ENCODE results near the gene TTLL12.

The TTLL12 gene

GRCh38 chr22:43198936-43199335, 12.0 kb upstream of the TTLL12 start:
- no CpG with 5 or more reads among the region's 9 CpGs for WGBS (ENCODE audit: insufficient coverage, insufficient read length)
- Histone ChIP-seq H3K4me3 (ENCODE audit: low read length) (no peak overlapping the region), H3K36me3 (ENCODE audit: control insufficient read depth, insufficient read depth, low read length) (no peaks in the 10 kb centered on the region)

GRCh38 chr22:43198126-43198525, 11.2 kb upstream of the TTLL12 start:
- no peaks in the 10 kb centered on the region for H3K27me3 ChIP-seq (ENCODE audit: control insufficient read depth, insufficient read depth, low read length)
- H3K36me3 ChIP-seq (ENCODE audit: control insufficient read depth, insufficient read depth, low read length) = no peaks in the 10 kb centered on the region
- no CpG with 5 or more reads among the region's 5 CpGs for WGBS (ENCODE audit: insufficient coverage, insufficient read length)
- peaks cover 4% of the 10 kb centered on the region; the same call in 1 of the 2 replicates for H3K4me1 ChIP-seq (ENCODE audit: control insufficient read depth, insufficient read depth, low read length)
- no peaks in the 10 kb centered on the region for H3K9me3 ChIP-seq (ENCODE audit: control insufficient read depth, insufficient read depth, low read length)
- no peak overlapping the region for H3K4me3 ChIP-seq (ENCODE audit: low read length)
- no peak for DNase-seq (ENCODE audit: low read depth, low spot score)
- no peak overlapping the region for H3K27ac ChIP-seq (ENCODE audit: low read length)

More at GRCh38 chr22:43198936-43199335, 12.0 kb upstream of the TTLL12 start:
- H3K27ac ChIP-seq (ENCODE audit: low read length) = no peak overlapping the region
- peaks cover 7% of the 10 kb centered on the region; the same call in 1 of the 2 replicates for H3K4me1 ChIP-seq (ENCODE audit: control insufficient read depth, insufficient read depth, low read length)
- H3K27me3 ChIP-seq (ENCODE audit: control insufficient read depth, insufficient read depth, low read length) = no peaks in the 10 kb centered on the region
- H3K9me3 ChIP-seq (ENCODE audit: control insufficient read depth, insufficient read depth, low read length) = no peaks in the 10 kb centered on the region
- no peak for DNase-seq (ENCODE audit: low read depth, low spot score)

- Histone ChIP-seq H3K4me1 (ENCODE audit: control insufficient read depth, insufficient read depth, low read length) (0 out of 2 replicates have a peak, but pooled peaks cover 2% of the 10 kb centered on the region), H3K27me3 (ENCODE audit: control insufficient read depth, insufficient read depth, low read length) (no peaks in the 10 kb centered on the region), H3K36me3 (ENCODE audit: control insufficient read depth, insufficient read depth, low read length) (no peaks in the 10 kb centered on the region), H3K4me3 (ENCODE audit: low read length) (no peak overlapping the region), H3K27ac (ENCODE audit: low read length) (no peak overlapping the region), H3K9me3 (ENCODE audit: control insufficient read depth, insufficient read depth, low read length) (no peaks in the 10 kb centered on the region)
- no CpG with 5 or more reads among the region's 22 CpGs for WGBS (ENCODE audit: insufficient coverage, insufficient read length)
- DNase-seq (ENCODE audit: low read depth, low spot score) = no peak
Measured at GRCh38 chr22:43197271-43197941, 10.5 kb upstream of the TTLL12 start.

- Histone ChIP-seq H3K27me3 (ENCODE audit: control insufficient read depth, insufficient read depth, low read length) (no peaks in the 10 kb centered on the region), H3K36me3 (ENCODE audit: control insufficient read depth, insufficient read depth, low read length) (no peaks in the 10 kb centered on the region), H3K9me3 (ENCODE audit: control insufficient read depth, insufficient read depth, low read length) (no peaks in the 10 kb centered on the region), H3K4me3 (ENCODE audit: low read length) (no peak overlapping the region), H3K4me1 (ENCODE audit: control insufficient read depth, insufficient read depth, low read length) (no peaks in the 10 kb centered on the region), H3K27ac (ENCODE audit: low read length) (no peak overlapping the region)
- no peak for DNase-seq (ENCODE audit: low read depth, low spot score)
Measured at GRCh38 chr22:43191831-43192230, 4.9 kb upstream of the TTLL12 start.

- Histone ChIP-seq H3K4me1 (ENCODE audit: control insufficient read depth, insufficient read depth, low read length) (peaks cover 4% of the 10 kb centered on the region), H3K4me3 (ENCODE audit: low read length) (no peak overlapping the region), H3K36me3 (ENCODE audit: control insufficient read depth, insufficient read depth, low read length) (no peaks in the 10 kb centered on the region), H3K27me3 (ENCODE audit: control insufficient read depth, insufficient read depth, low read length) (no peaks in the 10 kb centered on the region), H3K9me3 (ENCODE audit: control insufficient read depth, insufficient read depth, low read length) (no peaks in the 10 kb centered on the region), H3K27ac (ENCODE audit: low read length) (no peak overlapping the region)
- no CpG with 5 or more reads among the region's 5 CpGs for WGBS (ENCODE audit: insufficient coverage, insufficient read length)
- DNase-seq (ENCODE audit: low read depth, low spot score) = no peak
Measured at GRCh38 chr22:43188829-43189545, 2.1 kb upstream of the TTLL12 start.

GRCh38 chr22:43187171-43188099, 501 bp upstream of the TTLL12 start:
- WGBS (ENCODE audit: insufficient coverage, insufficient read length) = no CpG with 5 or more reads among the region's 86 CpGs
- peak overlapping the region; percentile 41; the same call in 1 of the 2 replicates for H3K4me3 ChIP-seq (ENCODE audit: low read length)
- H3K4me1 ChIP-seq (ENCODE audit: control insufficient read depth, insufficient read depth, low read length) = peaks cover 4% of the 10 kb centered on the region
- no peak overlapping the region for H3K27ac ChIP-seq (ENCODE audit: low read length)
- peaks cover 4% of the 10 kb centered on the region; the same call in 1 of the 2 replicates for H3K36me3 ChIP-seq (ENCODE audit: control insufficient read depth, insufficient read depth, low read length)
- peak; percentile 85 for DNase-seq (ENCODE audit: low read depth, low spot score)
- no peaks in the 10 kb centered on the region for H3K27me3 ChIP-seq (ENCODE audit: control insufficient read depth, insufficient read depth, low read length)
- H3K9me3 ChIP-seq (ENCODE audit: control insufficient read depth, insufficient read depth, low read length) = no peaks in the 10 kb centered on the region

GRCh38 chr22:43185860-43186261, 1.1 kb downstream of the TTLL12 start:
- Histone ChIP-seq H3K4me3 (ENCODE audit: low read length) (peak overlapping the region; percentile 96; the same call in 1 of the 2 replicates), H3K27me3 (ENCODE audit: control insufficient read depth, insufficient read depth, low read length) (no peaks in the 10 kb centered on the region), H3K9me3 (ENCODE audit: control insufficient read depth, insufficient read depth, low read length) (no peaks in the 10 kb centered on the region), H3K36me3 (ENCODE audit: control insufficient read depth, insufficient read depth, low read length) (peaks cover 9% of the 10 kb centered on the region), H3K4me1 (ENCODE audit: control insufficient read depth, insufficient read depth, low read length) (peaks cover 4% of the 10 kb centered on the region), H3K27ac (ENCODE audit: low read length) (no peak overlapping the region)
- WGBS (ENCODE audit: insufficient coverage, insufficient read length) = no CpG with 5 or more reads among the region's 12 CpGs
- DNase-seq (ENCODE audit: low read depth, low spot score) = no peak

- Histone ChIP-seq H3K4me3 (ENCODE audit: low read length) (no peak overlapping the region), H3K27me3 (ENCODE audit: control insufficient read depth, insufficient read depth, low read length) (no peaks in the 10 kb centered on the region), H3K36me3 (ENCODE audit: control insufficient read depth, insufficient read depth, low read length) (peaks cover 30% of the 10 kb centered on the region), H3K9me3 (ENCODE audit: control insufficient read depth, insufficient read depth, low read length) (no peaks in the 10 kb centered on the region), H3K4me1 (ENCODE audit: control insufficient read depth, insufficient read depth, low read length) (peaks cover 4% of the 10 kb centered on the region), H3K27ac (ENCODE audit: low read length) (no peak overlapping the region)
- DNase-seq (ENCODE audit: low read depth, low spot score) = no peak
- no CpG with 5 or more reads among the region's 12 CpGs for WGBS (ENCODE audit: insufficient coverage, insufficient read length)
Measured at GRCh38 chr22:43183496-43184277, 3.2 kb downstream of the TTLL12 start.

GRCh38 chr22:43182726-43183125, 4.2 kb downstream of the TTLL12 start:
- no peak for DNase-seq (ENCODE audit: low read depth, low spot score)
- Histone ChIP-seq H3K36me3 (ENCODE audit: control insufficient read depth, insufficient read depth, low read length) (peaks cover 32% of the 10 kb centered on the region), H3K27ac (ENCODE audit: low read length) (no peak overlapping the region), H3K27me3 (ENCODE audit: control insufficient read depth, insufficient read depth, low read length) (no peaks in the 10 kb centered on the region), H3K4me1 (ENCODE audit: control insufficient read depth, insufficient read depth, low read length) (peaks cover 4% of the 10 kb centered on the region), H3K4me3 (ENCODE audit: low read length) (no peak overlapping the region), H3K9me3 (ENCODE audit: control insufficient read depth, insufficient read depth, low read length) (no peaks in the 10 kb centered on the region)
- no CpG with 5 or more reads among the region's 17 CpGs for WGBS (ENCODE audit: insufficient coverage, insufficient read length)
